VCaP (cell line): Measurements from ENCODE around the gene TMEM63A.
"Not testable (repeated sequence)": the region's sequence is repeated elsewhere in the genome, so short reads cannot be mapped to it uniquely, and the experiment has no call there.

Experiments
- H3K27ac ChIP-seq: fragments of 450-650 bp; 2 replicates; pipeline ENCODE4 v1.5.1; 2017
- CTCF ChIP-seq: fragments of 450-650 bp; conservative IDR thresholded peaks from 2 replicates; pipeline ENCODE4 v1.5.1; 2017; ENCODE audit warnings: mild to moderate bottlenecking, moderate library complexity

TMEM63A gene

DNA sequence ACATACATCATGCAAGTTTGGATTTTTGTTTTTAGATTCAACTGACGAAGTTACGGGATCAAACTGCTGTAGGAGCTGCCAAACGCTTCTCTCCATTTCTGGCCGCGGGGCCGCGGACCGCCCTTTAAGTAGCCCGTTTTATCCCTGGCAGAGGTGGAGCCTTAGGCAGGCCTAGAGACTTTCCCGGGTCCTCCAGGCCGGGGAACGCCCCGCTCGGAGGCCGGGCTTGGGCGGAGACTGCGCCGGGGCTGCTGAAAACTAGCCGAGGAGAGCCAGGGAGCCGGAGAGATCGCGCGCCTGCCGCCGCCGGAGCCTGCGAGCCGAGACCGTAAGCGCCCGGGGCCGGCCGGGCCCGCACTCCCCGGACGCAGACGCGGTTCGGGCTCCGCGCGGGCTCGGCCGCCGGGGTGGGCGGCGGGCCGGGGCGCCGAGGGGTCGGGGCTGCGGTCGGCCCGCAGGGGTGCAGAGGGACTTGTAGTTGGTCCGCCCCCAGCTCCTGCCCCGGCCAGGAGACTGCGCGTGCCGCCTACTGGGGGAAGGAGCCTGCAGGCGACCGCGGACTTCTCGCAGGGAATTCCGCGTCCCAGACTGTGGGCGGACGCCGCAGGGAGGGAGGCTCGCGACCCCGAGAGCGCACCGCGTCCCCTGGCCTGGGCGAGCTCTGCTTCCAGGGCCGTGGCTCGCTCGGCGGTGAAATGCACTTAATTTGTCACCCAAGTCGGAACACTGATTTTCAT, 72.2 kb downstream of the TMEM63A start, which contains the start of gene EPHX1:
EPHX1 (plus strand) TSS at position 283 of the 737 bp plus-strand sequence. CDS start 18,606 bp downstream, outside the sequence.
- TF ChIP-seq CTCF = peak; percentile 54
- peak within 1 kb of the TSS; percentile 90 for H3K27ac ChIP-seq

- TF ChIP-seq CTCF = no peak
- H3K27ac ChIP-seq = no peak overlapping the region
Measured at GRCh38 chr1:225808136-225808535, 74.0 kb downstream of the TMEM63A start.

DNA sequence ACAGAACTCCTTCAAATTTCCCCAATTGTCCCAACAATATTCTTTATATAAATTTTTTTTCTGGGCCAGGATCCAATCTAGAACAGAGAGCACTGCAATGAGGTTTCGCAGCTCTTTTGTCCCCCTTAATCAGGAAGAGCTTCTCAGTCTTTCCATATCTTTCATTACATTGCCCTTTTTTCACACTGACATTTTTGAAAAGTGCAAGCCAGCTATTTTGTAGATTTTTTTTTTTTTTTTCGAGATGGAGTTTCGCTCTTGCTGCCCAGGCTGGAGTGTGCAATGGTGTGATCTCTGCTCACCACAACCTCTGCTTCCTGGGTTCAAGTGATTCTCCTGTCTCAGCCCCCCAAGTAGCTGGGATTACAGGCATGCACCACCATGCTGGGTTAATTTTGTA, 75.4 kb downstream of the TMEM63A start:
- not testable (repeated sequence) for H3K27ac ChIP-seq

DNA sequence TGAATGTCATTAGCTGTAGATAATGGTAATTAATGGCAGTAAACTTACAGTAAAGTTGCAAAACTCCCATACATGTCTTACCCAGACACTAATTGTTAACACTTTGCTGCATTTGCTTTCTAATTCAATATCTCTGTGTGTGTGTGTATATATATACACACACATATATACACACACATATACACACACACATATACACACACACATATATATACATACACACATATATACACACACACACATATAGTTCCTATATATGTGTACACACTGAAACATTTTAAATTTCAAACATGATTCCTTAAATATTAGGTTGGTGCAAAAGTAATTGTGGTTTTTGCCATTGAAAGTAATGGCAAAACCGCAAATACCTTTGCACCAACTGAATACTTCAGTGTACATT, 75.9 kb downstream of the TMEM63A start:
- TF ChIP-seq CTCF = no peak
- no peak overlapping the region for H3K27ac ChIP-seq

GRCh38 chr1:225801146-225801545, 81.0 kb downstream of the TMEM63A start:
- not testable (repeated sequence) for H3K27ac ChIP-seq

- H3K27ac ChIP-seq = not testable (repeated sequence)
Measured at GRCh38 chr1:225796097-225796496, 86.1 kb downstream of the TMEM63A start.
